ENCODE measurements around the gene DCLRE1A.

DCLRE1A gene

DNA sequence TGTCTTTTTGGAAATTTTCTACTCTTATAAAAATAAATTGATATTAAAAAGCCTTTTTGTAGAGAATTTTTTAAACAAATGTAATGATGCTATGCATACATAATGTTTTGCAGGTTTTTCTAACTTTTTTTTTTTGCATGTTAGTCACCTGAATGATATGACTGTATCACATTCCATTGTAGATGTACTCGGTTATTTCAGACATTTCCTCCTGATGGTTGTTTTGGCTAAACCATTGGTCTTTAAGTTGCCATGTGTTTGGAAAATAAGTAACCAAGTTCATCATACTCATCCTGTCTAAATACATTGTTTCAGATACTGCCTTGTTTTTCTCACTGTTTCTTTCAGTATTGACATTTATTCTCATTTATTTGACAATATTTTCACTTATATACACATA lies 26.4 kb upstream of the DCLRE1A start:
- no peaks in the 10 kb centered on the region for H3K27me3 ChIP-seq (ENCODE audit: control insufficient read depth in 1 of 2, insufficient read depth in 2 of 2, low read length in 2 of 2)
- H3K4me3 ChIP-seq (ENCODE audit: low read length in 2 of 2): no peak overlapping the region
- no peaks in the 10 kb centered on the region for H3K4me1 ChIP-seq (ENCODE audit: control insufficient read depth, insufficient read depth, low read length)
- H3K9me3 ChIP-seq (ENCODE audit: control insufficient read depth in 2 of 2, low read length in 2 of 2): no peaks in the 10 kb centered on the region
- H3K36me3 ChIP-seq (ENCODE audit: control insufficient read depth in 2 of 2, insufficient read depth in 2 of 2, low read length in 2 of 2): peaks cover 0 to 4% of the 10 kb centered on the region in 2 donors
- H3K9ac ChIP-seq (ENCODE audit: low read length in 2 of 2): no peak overlapping the region
- no peak overlapping the region for H3K27ac ChIP-seq (ENCODE audit: low read length)

DNA sequence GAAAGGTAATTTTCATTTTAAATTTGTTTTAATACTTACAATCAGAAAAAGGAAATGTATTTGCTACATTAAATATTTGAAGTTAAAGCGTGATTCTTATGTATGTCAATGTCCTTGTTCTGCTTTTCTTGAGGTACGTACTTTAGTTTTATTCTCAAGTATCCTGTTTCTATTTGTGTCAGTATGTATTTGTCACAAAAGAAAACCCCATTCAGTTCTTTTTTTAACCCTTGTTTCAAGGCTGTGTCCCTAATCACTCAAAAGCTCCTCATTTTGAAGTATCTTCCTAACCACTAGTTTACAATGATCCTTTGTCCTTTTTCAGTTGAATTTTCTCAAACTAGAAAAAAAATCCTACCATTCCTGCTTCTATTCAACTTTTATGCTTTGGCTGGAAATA lies 25.8 kb upstream of the DCLRE1A start:
- H3K4me3 ChIP-seq (ENCODE audit: low read length in 2 of 2): no peak overlapping the region
- no peaks in the 10 kb centered on the region for H3K4me1 ChIP-seq (ENCODE audit: control insufficient read depth, insufficient read depth, low read length)
- H3K9ac ChIP-seq (ENCODE audit: low read length in 2 of 2): no peak overlapping the region
- H3K27ac ChIP-seq (ENCODE audit: low read length): no peak overlapping the region
- no peaks in the 10 kb centered on the region for H3K27me3 ChIP-seq (ENCODE audit: control insufficient read depth in 1 of 2, insufficient read depth in 2 of 2, low read length in 2 of 2)
- H3K36me3 ChIP-seq (ENCODE audit: control insufficient read depth in 2 of 2, insufficient read depth in 2 of 2, low read length in 2 of 2): peaks cover 0 to 4% of the 10 kb centered on the region in 2 donors
- no peaks in the 10 kb centered on the region for H3K9me3 ChIP-seq (ENCODE audit: control insufficient read depth in 2 of 2, low read length in 2 of 2)

GRCh38 chr10:113876461-113876860 lies 22.6 kb upstream of the DCLRE1A start:
- Histone ChIP-seq H3K27ac (ENCODE audit: low read length) (no peak overlapping the region), H3K4me3 (ENCODE audit: low read length in 2 of 2) (no peak overlapping the region), H3K9ac (ENCODE audit: low read length in 2 of 2) (no peak overlapping the region), H3K4me1 (ENCODE audit: control insufficient read depth, insufficient read depth, low read length) (no peaks in the 10 kb centered on the region), H3K9me3 (ENCODE audit: control insufficient read depth in 2 of 2, low read length in 2 of 2) (peaks cover 0 to 5% of the 10 kb centered on the region in 2 donors), H3K27me3 (ENCODE audit: control insufficient read depth in 1 of 2, insufficient read depth in 2 of 2, low read length in 2 of 2) (no peaks in the 10 kb centered on the region), H3K36me3 (ENCODE audit: control insufficient read depth in 2 of 2, insufficient read depth in 2 of 2, low read length in 2 of 2) (no peaks in the 10 kb centered on the region)

DNA sequence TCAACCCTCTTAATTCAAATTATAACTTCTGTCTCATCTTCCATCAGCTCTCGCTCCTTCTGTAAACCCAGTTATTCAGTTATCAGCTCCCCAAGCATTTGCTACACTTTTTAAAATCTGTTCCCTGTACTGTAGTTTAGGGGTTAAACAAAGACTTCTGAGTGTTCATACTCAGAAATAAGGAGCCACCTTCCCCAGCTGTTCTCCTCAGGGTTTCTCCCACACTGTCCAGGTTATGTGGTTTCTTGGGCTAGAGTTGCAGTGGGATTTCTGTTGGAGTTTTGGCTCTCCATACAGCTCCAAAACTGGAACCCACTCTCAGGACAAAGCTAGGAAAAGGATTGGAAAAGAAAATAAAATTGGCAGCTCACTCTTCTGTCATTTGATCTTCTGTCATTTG lies 21.3 kb upstream of the DCLRE1A start:
- H3K9me3 ChIP-seq (ENCODE audit: control insufficient read depth in 2 of 2, low read length in 2 of 2): peaks cover 0 to 5% of the 10 kb centered on the region in 2 donors
- no peaks in the 10 kb centered on the region for H3K27me3 ChIP-seq (ENCODE audit: control insufficient read depth in 1 of 2, insufficient read depth in 2 of 2, low read length in 2 of 2)
- H3K9ac ChIP-seq (ENCODE audit: low read length in 2 of 2): no peak overlapping the region
- H3K4me3 ChIP-seq (ENCODE audit: low read length in 2 of 2): no peak overlapping the region
- H3K4me1 ChIP-seq (ENCODE audit: control insufficient read depth, insufficient read depth, low read length): no peaks in the 10 kb centered on the region
- H3K27ac ChIP-seq (ENCODE audit: low read length): no peak overlapping the region
- no peaks in the 10 kb centered on the region for H3K36me3 ChIP-seq (ENCODE audit: control insufficient read depth in 2 of 2, insufficient read depth in 2 of 2, low read length in 2 of 2)

DNA sequence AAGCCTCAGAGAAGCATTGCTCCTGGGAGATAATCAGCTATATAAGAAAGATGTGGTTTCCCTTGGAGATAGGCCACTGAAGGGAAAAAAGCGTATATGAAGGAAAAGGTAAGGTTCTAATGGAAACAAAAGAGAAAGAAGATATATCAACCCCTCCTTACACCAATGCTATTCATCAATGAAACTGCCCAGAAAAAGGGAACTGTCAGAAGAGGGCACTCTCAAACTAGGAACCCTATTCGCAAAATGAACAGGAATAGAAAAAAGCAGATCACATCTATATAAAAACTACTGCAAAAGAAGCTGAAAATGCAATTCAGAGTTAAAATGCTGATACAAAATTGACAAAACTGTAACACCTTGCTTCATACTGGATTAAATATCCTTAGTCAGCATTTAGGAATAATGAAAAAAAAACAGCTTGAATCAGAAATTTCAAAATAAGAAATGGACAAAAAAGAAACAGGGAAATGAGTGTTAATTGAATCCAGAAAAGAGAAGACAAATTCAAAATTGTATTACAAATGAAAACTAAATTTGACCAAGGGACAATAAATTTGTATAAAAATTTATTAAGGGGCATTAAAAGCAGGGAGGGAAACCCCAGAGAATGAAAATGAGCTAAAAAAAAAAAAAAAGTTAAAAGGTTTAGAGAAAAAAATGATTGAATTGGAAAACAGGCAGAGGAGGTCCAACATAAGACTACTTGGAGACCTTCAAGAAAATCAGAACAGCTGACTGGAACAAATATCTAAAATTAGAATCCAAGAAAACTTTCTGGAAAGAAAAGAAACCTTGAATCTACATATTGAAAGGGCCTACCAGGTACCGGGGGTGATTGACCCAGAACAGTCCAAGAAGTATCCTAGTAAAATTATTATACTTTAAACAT lies 18.5 kb upstream of the DCLRE1A start:
- H3K27ac ChIP-seq (ENCODE audit: low read length): no peak overlapping the region
- no peaks in the 10 kb centered on the region for H3K36me3 ChIP-seq (ENCODE audit: control insufficient read depth in 2 of 2, insufficient read depth in 2 of 2, low read length in 2 of 2)
- peaks cover 0 to 5% of the 10 kb centered on the region in 2 donors for H3K9me3 ChIP-seq (ENCODE audit: control insufficient read depth in 2 of 2, low read length in 2 of 2)
- H3K4me3 ChIP-seq (ENCODE audit: low read length in 2 of 2): no peak overlapping the region
- H3K4me1 ChIP-seq (ENCODE audit: control insufficient read depth, insufficient read depth, low read length): no peaks in the 10 kb centered on the region
- no peak overlapping the region for H3K9ac ChIP-seq (ENCODE audit: low read length in 2 of 2)
- H3K27me3 ChIP-seq (ENCODE audit: control insufficient read depth in 1 of 2, insufficient read depth in 2 of 2, low read length in 2 of 2): no peaks in the 10 kb centered on the region

- Histone ChIP-seq H3K27me3 (ENCODE audit: control insufficient read depth in 1 of 2, insufficient read depth in 2 of 2, low read length in 2 of 2) (no peaks in the 10 kb centered on the region), H3K4me1 (ENCODE audit: control insufficient read depth, insufficient read depth, low read length) (no peaks in the 10 kb centered on the region), H3K4me3 (ENCODE audit: low read length in 2 of 2) (no peak overlapping the region), H3K9ac (ENCODE audit: low read length in 2 of 2) (no peak overlapping the region), H3K36me3 (ENCODE audit: control insufficient read depth in 2 of 2, insufficient read depth in 2 of 2, low read length in 2 of 2) (no peaks in the 10 kb centered on the region), H3K9me3 (ENCODE audit: control insufficient read depth in 2 of 2, low read length in 2 of 2) (peaks cover 0 to 5% of the 10 kb centered on the region in 2 donors), H3K27ac (ENCODE audit: low read length) (no peak overlapping the region)
These were observed 15.9 kb upstream of the DCLRE1A start for GRCh38 chr10:113869789-113870188.

- Histone ChIP-seq H3K27me3 (ENCODE audit: control insufficient read depth in 1 of 2, insufficient read depth in 2 of 2, low read length in 2 of 2) (no peaks in the 10 kb centered on the region), H3K4me1 (ENCODE audit: control insufficient read depth, insufficient read depth, low read length) (no peaks in the 10 kb centered on the region), H3K9me3 (ENCODE audit: control insufficient read depth in 2 of 2, low read length in 2 of 2) (peaks cover 0 to 4% of the 10 kb centered on the region in 2 donors), H3K27ac (ENCODE audit: low read length) (no peak overlapping the region), H3K36me3 (ENCODE audit: control insufficient read depth in 2 of 2, insufficient read depth in 2 of 2, low read length in 2 of 2) (peaks cover 0 to 3% of the 10 kb centered on the region in 2 donors), H3K9ac (ENCODE audit: low read length in 2 of 2) (no peak overlapping the region), H3K4me3 (ENCODE audit: low read length in 2 of 2) (no peak overlapping the region)
These were observed 14.0 kb upstream of the DCLRE1A start for GRCh38 chr10:113867904-113868303.

DNA sequence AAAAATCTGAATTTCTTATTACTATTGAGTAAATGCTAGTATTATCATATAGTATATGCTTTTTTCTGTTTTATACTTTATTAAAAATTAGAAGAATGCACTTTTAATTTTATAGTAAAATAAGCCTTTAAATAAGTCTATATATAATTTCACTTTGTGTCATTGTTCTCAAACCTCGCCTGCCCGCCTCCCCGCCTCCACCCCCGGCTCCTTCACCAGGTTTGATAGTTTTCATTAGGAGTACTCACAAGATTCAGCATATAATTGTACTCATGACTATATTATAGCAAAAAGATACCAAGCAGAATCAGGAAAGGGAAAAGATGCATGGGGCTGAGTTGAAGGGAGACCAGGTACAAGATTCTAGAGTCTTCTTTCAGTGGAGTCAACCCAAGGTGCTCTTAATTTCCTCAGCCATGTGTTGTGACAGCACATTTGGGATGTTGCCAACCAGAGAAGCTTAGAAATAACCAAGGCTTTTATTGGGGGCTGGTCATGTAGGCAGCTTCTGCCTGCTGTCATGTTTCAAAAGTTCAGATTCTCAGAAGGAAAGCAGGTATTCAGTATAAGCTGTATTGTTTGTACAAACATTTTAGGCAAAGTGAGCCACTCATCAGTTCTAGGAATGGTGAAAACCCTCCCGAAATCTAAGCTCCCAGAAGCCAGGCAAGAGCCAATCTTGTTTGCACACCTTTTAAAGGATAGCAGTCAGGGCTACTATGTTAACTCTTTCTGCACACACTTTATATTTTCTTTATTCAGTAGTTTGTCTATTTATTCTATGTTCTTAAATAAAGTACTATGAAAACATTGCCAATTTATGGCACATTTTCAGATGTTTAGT lies 12.9 kb upstream of the DCLRE1A start:
- Histone ChIP-seq H3K4me3 (ENCODE audit: low read length in 2 of 2) (no peak overlapping the region), H3K9ac (ENCODE audit: low read length in 2 of 2) (no peak overlapping the region), H3K27ac (ENCODE audit: low read length) (no peak overlapping the region), H3K9me3 (ENCODE audit: control insufficient read depth in 2 of 2, low read length in 2 of 2) (no peaks in the 10 kb centered on the region), H3K27me3 (ENCODE audit: control insufficient read depth in 1 of 2, insufficient read depth in 2 of 2, low read length in 2 of 2) (no peaks in the 10 kb centered on the region), H3K4me1 (ENCODE audit: control insufficient read depth, insufficient read depth, low read length) (no peaks in the 10 kb centered on the region), H3K36me3 (ENCODE audit: control insufficient read depth in 2 of 2, insufficient read depth in 2 of 2, low read length in 2 of 2) (peaks cover 0 to 3% of the 10 kb centered on the region in 2 donors)

- Histone ChIP-seq H3K9me3 (ENCODE audit: control insufficient read depth in 2 of 2, low read length in 2 of 2) (no peaks in the 10 kb centered on the region), H3K36me3 (ENCODE audit: control insufficient read depth in 2 of 2, insufficient read depth in 2 of 2, low read length in 2 of 2) (peaks cover 3 to 10% of the 10 kb centered on the region in 2 donors)
These were observed 12.0 kb upstream of the DCLRE1A start for GRCh38 chr10:113865901-113866300.

GRCh38 chr10:113859261-113859660 lies 5.4 kb upstream of the DCLRE1A start:
- H3K36me3 ChIP-seq (ENCODE audit: control insufficient read depth in 2 of 2, insufficient read depth in 2 of 2, low read length in 2 of 2): peaks cover 14 to 16% of the 10 kb centered on the region in 2 donors
- no peak overlapping the region for H3K9ac ChIP-seq (ENCODE audit: low read length in 2 of 2)
- H3K4me3 ChIP-seq (ENCODE audit: low read length in 2 of 2): no peak overlapping the region
- H3K27ac ChIP-seq (ENCODE audit: low read length): no peak overlapping the region
- H3K9me3 ChIP-seq (ENCODE audit: control insufficient read depth in 2 of 2, low read length in 2 of 2): no peaks in the 10 kb centered on the region
- peaks cover 6% of the 10 kb centered on the region for H3K4me1 ChIP-seq (ENCODE audit: control insufficient read depth, insufficient read depth, low read length)
- H3K27me3 ChIP-seq (ENCODE audit: control insufficient read depth in 1 of 2, insufficient read depth in 2 of 2, low read length in 2 of 2): no peaks in the 10 kb centered on the region

More at GRCh38 chr10:113865901-113866300, 12.0 kb upstream of the DCLRE1A start:
- Histone ChIP-seq H3K4me3 (ENCODE audit: low read length in 2 of 2) (no peak overlapping the region), H3K27ac (ENCODE audit: low read length) (no peak overlapping the region), H3K27me3 (ENCODE audit: control insufficient read depth in 1 of 2, insufficient read depth in 2 of 2, low read length in 2 of 2) (no peaks in the 10 kb centered on the region), H3K9ac (ENCODE audit: low read length in 2 of 2) (no peak overlapping the region), H3K4me1 (ENCODE audit: control insufficient read depth, insufficient read depth, low read length) (no peaks in the 10 kb centered on the region)
